Astrocyte (in vitro differentiated cells and primary cell): ENCODE data around the gene TCEANC2.
"Not testable (repeated sequence)": the region's sequence is repeated elsewhere in the genome, so short reads cannot be mapped to it uniquely, and the experiment has no call there.

Experiments used
- CTCF ChIP-seq: IDR thresholded peaks from 2 replicates; pipeline ENCODE4 v1.5.1; 2011; ENCODE audit warnings: low read depth, mild to moderate bottlenecking, inconsistent platforms, low read length, moderate library complexity; ENCODE audit not compliant: insufficient read depth
- EZH2 ChIP-seq: IDR thresholded peaks from 2 replicates; pipeline ENCODE4 v1.6.1; 2012; ENCODE audit warnings: mild to moderate bottlenecking, low read length, inconsistent platforms; ENCODE audit not compliant: insufficient read depth

DNA sequence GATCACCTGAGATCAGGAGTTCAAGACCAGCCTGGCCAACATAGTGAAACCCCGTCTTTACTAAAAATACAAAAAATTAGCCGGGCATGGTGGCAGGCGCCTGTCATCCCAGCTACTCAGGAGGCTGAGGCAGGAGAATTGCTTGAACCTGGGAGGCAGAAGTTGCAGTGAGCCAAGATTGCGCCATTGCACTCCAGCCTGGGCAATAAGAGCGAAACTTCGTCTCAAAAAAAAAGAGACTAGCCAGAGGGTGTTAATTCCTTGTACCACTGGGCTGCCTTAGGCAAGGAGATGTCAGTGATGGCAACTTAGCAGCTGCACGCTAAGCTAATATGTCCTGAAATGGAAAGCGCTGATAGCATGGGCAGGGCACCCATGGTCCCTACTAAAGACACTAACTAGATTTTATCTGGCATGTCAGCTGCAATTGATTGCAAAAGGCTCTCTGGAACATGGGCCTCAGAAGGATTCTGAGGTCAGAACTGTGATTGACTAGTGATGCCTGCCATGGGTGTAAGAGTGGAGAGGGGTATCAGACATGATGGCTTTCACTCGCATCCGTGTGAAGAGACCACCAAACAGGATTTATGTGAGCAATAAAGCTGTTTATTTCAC lies 33.7 kb upstream of the TCEANC2 start:
- not testable (repeated sequence) for TF ChIP-seq CTCF, EZH2
